H1 (cell line): Measurements from ENCODE around the gene SLC6A7. TPM values are rescaled to one million over a fixed set of nuclear protein-coding genes. Genes with fewer than 3 reads are reported as not detected.

Experiments
- CTCF ChIA-PET: fragments of 300-600 bp; sonication (Branson Sonifier 250); formaldehyde crosslinking; loops from one replicate; lab custom pipeline; 2021; ENCODE audit not compliant: partially characterized antibody; lab: Charles Lee
- POLR2A ChIA-PET: fragments of 300-600 bp; sonication (Branson Sonifier 250); formaldehyde crosslinking; loops from one replicate; lab custom pipeline; 2021; ENCODE audit warnings: inconsistent platforms; ENCODE audit not compliant: partially characterized antibody; lab: Charles Lee
- DNase-seq, 2 experiments: peaks; one replicate each; pipeline versions ENCODE4 v3.0.0 to v3.0.0-alpha.2; 2010 to 2022; ENCODE audit warnings: low spot score in 2 of 2, low read depth in 1 of 2, mixed read lengths in 1 of 2
- FAIRE-seq: peaks from 2 replicates; lab custom pipeline; 2011; peaks lifted over from hg19 to GRCh38; lab: Jason Lieb, UNC
- H2AFZ ChIP-seq: 2 replicates; pipeline ENCODE4 v1.8.1; 2012; ENCODE audit warnings: low read length, inconsistent platforms
- H2AK5ac ChIP-seq: 2 replicates; pipeline ENCODE4 v1.6.1; 2013; ENCODE audit warnings: low read depth, low read length
- H2BK120ac ChIP-seq: replicated peaks from 2 replicates; pipeline ENCODE3; 2013; ENCODE audit warnings: low read depth, low read length, inconsistent platforms
- H2BK12ac ChIP-seq: 2 replicates; pipeline ENCODE4 v1.6.1; 2013; ENCODE audit warnings: low read depth, low read length
- H2BK15ac ChIP-seq: 2 replicates; pipeline ENCODE4 v1.6.1; 2013; ENCODE audit warnings: low read length
- H2BK20ac ChIP-seq: 2 replicates; pipeline ENCODE4 v1.6.1; 2013; ENCODE audit warnings: low read length
- H2BK5ac ChIP-seq: 2 replicates; pipeline ENCODE4 v1.6.1; 2013; ENCODE audit warnings: low read depth, low read length
- H3K14ac ChIP-seq: 2 replicates; pipeline ENCODE4 v1.6.1; 2013; ENCODE audit warnings: inconsistent platforms; ENCODE audit not compliant: insufficient read length
- H3K18ac ChIP-seq: 2 replicates; pipeline ENCODE4 v1.6.1; 2013; ENCODE audit warnings: low read length; ENCODE audit errors: extremely low read depth
- H3K23ac ChIP-seq: 2 replicates; pipeline ENCODE4 v1.6.1; 2013; ENCODE audit warnings: inconsistent platforms; ENCODE audit not compliant: insufficient read length
- H3K23me2 ChIP-seq: 2 replicates; pipeline ENCODE4 v1.6.1; 2013; ENCODE audit warnings: low read depth, low read length
- H3K27ac ChIP-seq: 2 replicates; pipeline ENCODE4 v1.6.1; 2011; ENCODE audit warnings: low read depth, low read length, inconsistent platforms
- H3K27me3 ChIP-seq, 4 experiments: replicated peaks in 1 of 4; 1 replicate in 1 of 4; 2 replicates in 3 of 4; pipeline versions ENCODE4 v1.6.1 to v1.8.1; 2011 to 2013; ENCODE audit warnings: low read length in 3 of 4, mild to moderate bottlenecking in 3 of 4, inconsistent platforms in 2 of 4, mixed read lengths in 2 of 4, moderate library complexity in 1 of 4; ENCODE audit not compliant: control insufficient read depth in 3 of 4, insufficient read depth in 3 of 4; ENCODE audit errors: extremely low read depth in 1 of 4
- H3K36me3 ChIP-seq, 4 experiments: 2 replicates each; pipeline versions ENCODE4 v1.6.1 to v1.8.1; 2011 to 2013; ENCODE audit warnings: mild to moderate bottlenecking in 4 of 4, low read length in 3 of 4, moderate library complexity in 2 of 4, control low read depth in 1 of 4, inconsistent platforms in 1 of 4; ENCODE audit not compliant: insufficient read depth in 4 of 4, control insufficient read depth in 2 of 4
- H3K4ac ChIP-seq: replicated peaks from 2 replicates; pipeline ENCODE3; 2013; ENCODE audit warnings: low read length, low read depth, mixed read lengths, inconsistent platforms; ENCODE audit not compliant: insufficient read length
- H3K4me1 ChIP-seq, 4 experiments: replicated peaks in 1 of 4; 1 replicate in 1 of 4; 2 replicates in 3 of 4; pipeline versions ENCODE4 v1.6.1 to v1.8.1; 2011 to 2013; ENCODE audit warnings: low read length in 3 of 4, inconsistent platforms in 2 of 4, mixed read lengths in 1 of 4; ENCODE audit not compliant: insufficient read depth in 4 of 4, control insufficient read depth in 3 of 4
- H3K4me2 ChIP-seq, 2 experiments: 2 replicates each; pipeline versions ENCODE4 v1.6.1 to v1.8.1; 2011 to 2013; ENCODE audit warnings: low read depth in 2 of 2, low read length in 2 of 2, control low read depth in 1 of 2, inconsistent platforms in 1 of 2, mild to moderate bottlenecking in 1 of 2; ENCODE audit not compliant: insufficient read depth in 1 of 2
- H3K4me3 ChIP-seq, 4 experiments: fragments of 200-600, 300-600 bp in 1 of 4; sonication (generic), shearing (Covaris generic), sonication (Bioruptor Twin) in 1 of 4; 2 replicates each; pipeline versions ENCODE4 v1.5.1 to v1.8.1; 2011 to 2016; ENCODE audit warnings: low read length in 4 of 4, low read depth in 3 of 4, control low read depth in 2 of 4, inconsistent platforms in 2 of 4, mild to moderate bottlenecking in 2 of 4, mixed read lengths in 1 of 4, moderate library complexity in 1 of 4; ENCODE audit not compliant: insufficient read depth in 2 of 4; ENCODE audit errors: extremely low read depth in 1 of 4
- H3K56ac ChIP-seq: replicated peaks from 2 replicates; pipeline ENCODE3; 2013; ENCODE audit warnings: low read depth, mild to moderate bottlenecking, mixed read lengths, low read length, inconsistent platforms; ENCODE audit not compliant: insufficient read length
- H3K79me1 ChIP-seq: 2 replicates; pipeline ENCODE4 v1.6.1; 2013; ENCODE audit warnings: low read depth, low read length, control low read depth
- H3K79me2 ChIP-seq, 2 experiments: 2 replicates each; pipeline versions ENCODE4 v1.6.1 to v1.8.1; 2012 to 2013; ENCODE audit warnings: low read length in 2 of 2, mild to moderate bottlenecking in 2 of 2, inconsistent platforms in 1 of 2; ENCODE audit not compliant: insufficient read depth in 2 of 2, control insufficient read depth in 1 of 2
- H3K9ac ChIP-seq, 4 experiments: replicated peaks in 1 of 4; 1 replicate in 1 of 4; 2 replicates in 3 of 4; pipeline versions ENCODE4 v1.6.1 to v1.8.1; 2011 to 2013; ENCODE audit warnings: low read depth in 3 of 4, low read length in 3 of 4, control low read depth in 2 of 4, mild to moderate bottlenecking in 2 of 4, moderate library complexity in 2 of 4, inconsistent platforms in 1 of 4; ENCODE audit errors: extremely low read depth in 1 of 4
- H3K9me3 ChIP-seq, 2 experiments: 2 replicates each; pipeline versions ENCODE4 v1.6.1 to v1.8.1; 2012 to 2013; ENCODE audit warnings: mild to moderate bottlenecking in 2 of 2, moderate library complexity in 2 of 2, control low read depth in 1 of 2, inconsistent platforms in 1 of 2, low read depth in 1 of 2, low read length in 1 of 2, mixed read lengths in 1 of 2; ENCODE audit not compliant: insufficient read depth in 2 of 2
- H4K20me1 ChIP-seq, 2 experiments: replicated peaks in 1 of 2; 2 replicates each; pipeline versions ENCODE3 to v1.8.1; 2011 to 2013; ENCODE audit warnings: inconsistent platforms in 2 of 2, low read length in 2 of 2, mild to moderate bottlenecking in 1 of 2; ENCODE audit not compliant: insufficient read depth in 2 of 2, control insufficient read depth in 1 of 2
- H4K5ac ChIP-seq: 2 replicates; pipeline ENCODE4 v1.6.1; 2013; ENCODE audit warnings: low read length, low read depth, mixed read lengths, inconsistent platforms; ENCODE audit not compliant: insufficient read length
- H4K8ac ChIP-seq: 2 replicates; pipeline ENCODE4 v1.8.0; 2013; ENCODE audit warnings: mild to moderate bottlenecking, moderate library complexity, low read length, inconsistent platforms; ENCODE audit not compliant: insufficient read depth; ENCODE audit errors: extremely low read depth
- H4K91ac ChIP-seq: replicated peaks from 2 replicates; pipeline ENCODE3; 2013; ENCODE audit warnings: low read length, mixed read lengths, inconsistent platforms; ENCODE audit not compliant: insufficient read length
- ASH2L ChIP-seq: fragments of 200-600, 300-600 bp; sonication (generic); IDR thresholded peaks from one replicate; pipeline ENCODE4 v1.7.1; 2017; ENCODE audit warnings: low read length
- CHD2 ChIP-seq: IDR thresholded peaks from 2 replicates; pipeline ENCODE4 v1.6.1; 2012; ENCODE audit warnings: low read length, improper control_type of control experiment
- GTF2F1 ChIP-seq: IDR thresholded peaks from 2 replicates; pipeline ENCODE4 v1.6.1; 2012; ENCODE audit warnings: low read depth, low read length, improper control_type of control experiment, borderline replicate concordance
- WGBS, 2 experiments: shearing (Covaris generic) in 1 of 2; methylation state at CpG; one replicate each; pipeline versions ENCODE4 v1.1.6 to v1.1.7; 2013 to 2015; ENCODE audit warnings: low lambda C conversion rate in 2 of 2, mixed read lengths in 2 of 2, inconsistent platforms in 1 of 2, low coverage in 1 of 2, missing lambda C conversion rate in 1 of 2; ENCODE audit not compliant: insufficient replicate concordance in 2 of 2, insufficient coverage in 1 of 2, insufficient read length in 1 of 2; ENCODE audit errors: extremely low coverage in 1 of 2, missing lambda C conversion rate in 1 of 2; 5-methylcytosine and 5-hydroxymethylcytosine counted together
- polyA plus RNA-seq, 7 experiments: library from polyadenylated mRNA; depleted of rRNA in 3 of 7; stranded (reverse) in 5 of 7; unstranded in 2 of 7; fragments of >200 nt in 5 of 7; fragments of 200-250 nt in 2 of 7; gene quantifications; 1 replicate in 5 of 7; 2 replicates in 1 of 7; 4 replicates in 1 of 7; pipeline versions ENCODE4 v1.2.1 to v1.2.3, GENCODE V29; 2011 to 2013; ENCODE audit warnings: missing spikeins in 2 of 7, mixed read lengths in 2 of 7
- total RNA-seq: library from RNA; stranded (reverse); fragmentation: NEBNext Ultra II Directional; extraction: Animal tissue kit (Norgen Biotek cat#: 25700); gene quantifications from 2 replicates; pipeline ENCODE4 v1.2.1, GENCODE V29; 2021

Gene SLC6A7
- total and polyA plus RNA-seq, 2 of the 8 experiments (the other 6 are each of a cell fraction or from before 2014, with no cell fraction given) = 0.07 to 0.12 TPM

DNA sequence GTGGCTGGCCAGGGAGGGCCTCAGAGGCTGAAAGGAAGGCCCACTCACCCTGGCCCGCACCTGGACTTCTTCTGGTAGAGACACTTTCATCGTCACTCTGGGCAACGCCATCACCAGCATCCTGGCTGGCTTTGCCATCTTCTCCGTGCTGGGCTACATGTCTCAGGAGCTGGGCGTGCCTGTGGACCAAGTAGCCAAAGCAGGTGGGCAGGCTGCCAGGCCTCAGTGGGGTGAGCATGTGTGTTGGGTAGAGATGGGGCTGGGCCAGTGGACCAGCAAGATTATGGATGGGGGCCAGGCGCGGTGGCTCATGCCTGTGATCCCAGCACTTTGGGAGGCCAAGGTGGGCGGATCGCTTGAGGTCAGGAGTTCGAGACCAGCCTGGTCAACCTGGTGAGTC, 12.6 kb downstream of the SLC6A7 start:
- H3K4ac ChIP-seq = no peak overlapping the region
- H3K4me3 ChIP-seq = no peak overlapping the region
- no peak overlapping the region for H3K56ac ChIP-seq
- H3K23me2 ChIP-seq = no peaks in the 10 kb centered on the region; the same call in 1 of the 2 replicates
- POLR2A ChIA-PET = interaction anchor here (1.2 kb wide), 1 partner anchor 10 kb away, joined by 4 read pairs; no protein-coding TSS in a partner anchor
- no peak overlapping the region for H2BK12ac ChIP-seq
- no peak overlapping the region for H2BK5ac ChIP-seq
- no peak overlapping the region for H2BK15ac ChIP-seq
- no peak overlapping the region for H3K14ac ChIP-seq
- no peak for FAIRE-seq
- no peaks in the 10 kb centered on the region for H3K36me3 ChIP-seq
- H4K91ac ChIP-seq = no peak overlapping the region
- H3K4me2 ChIP-seq = no peak overlapping the region
- H3K4me1 ChIP-seq = peaks cover 0 to 8% (median under 1%) of the 10 kb centered on the region in 4 experiments; a peak in 5 of 7 replicates
- no peaks in the 10 kb centered on the region for H3K79me1 ChIP-seq
- no peak overlapping the region for H3K27ac ChIP-seq
- H4K8ac ChIP-seq = no peak overlapping the region
- no peak overlapping the region for H4K5ac ChIP-seq
- no peaks in the 10 kb centered on the region for H3K79me2 ChIP-seq
- 95% methylated on average over 10 of the region's 10 CpGs; no CpG with 5 or more reads in 1 of the 2 experiments for WGBS, 2 experiments
- no peak overlapping the region for H3K23ac ChIP-seq
- no peak overlapping the region for H2AFZ ChIP-seq
- H3K9me3 ChIP-seq = no peaks in the 10 kb centered on the region
- no peak for DNase-seq
- no peak overlapping the region for H3K18ac ChIP-seq
- no peak overlapping the region for H3K9ac ChIP-seq
- CTCF ChIA-PET = interaction anchor here (0.6 to 23.7 kb wide), 6 partner anchors 12 to 314 kb away, joined by 3 to 406 read pairs (median 6); partner anchors contain the start of gene SLC6A7
- no peak overlapping the region for H2AK5ac ChIP-seq
- no peak overlapping the region for H2BK20ac ChIP-seq
- H2BK120ac ChIP-seq = no peak overlapping the region
- TF ChIP-seq ASH2L (no peak), CHD2 (no peak), GTF2F1 (no peak)
- peaks cover 0 to 3% (median 2%) of the 10 kb centered on the region in 4 experiments; a peak in 1 of 7 replicates for H3K27me3 ChIP-seq
- no peaks in the 10 kb centered on the region for H4K20me1 ChIP-seq
